Activated effector memory CD4-positive, alpha-beta T cell treated with anti-CD3 and anti-CD28 coated beads, Interleukin-2, amount 50 U/mL, for 16 hours (primary cell): ENCODE results near the gene ARHGEF35.
"Not testable (repeated sequence)": the region's sequence is repeated elsewhere in the genome, so short reads cannot be mapped to it uniquely, and the experiment has no call there.

Experiments used
- DNase-seq: peaks from one replicate; pipeline ENCODE4 v3.0.0-alpha.2; 2020

The ARHGEF35 gene

DNA sequence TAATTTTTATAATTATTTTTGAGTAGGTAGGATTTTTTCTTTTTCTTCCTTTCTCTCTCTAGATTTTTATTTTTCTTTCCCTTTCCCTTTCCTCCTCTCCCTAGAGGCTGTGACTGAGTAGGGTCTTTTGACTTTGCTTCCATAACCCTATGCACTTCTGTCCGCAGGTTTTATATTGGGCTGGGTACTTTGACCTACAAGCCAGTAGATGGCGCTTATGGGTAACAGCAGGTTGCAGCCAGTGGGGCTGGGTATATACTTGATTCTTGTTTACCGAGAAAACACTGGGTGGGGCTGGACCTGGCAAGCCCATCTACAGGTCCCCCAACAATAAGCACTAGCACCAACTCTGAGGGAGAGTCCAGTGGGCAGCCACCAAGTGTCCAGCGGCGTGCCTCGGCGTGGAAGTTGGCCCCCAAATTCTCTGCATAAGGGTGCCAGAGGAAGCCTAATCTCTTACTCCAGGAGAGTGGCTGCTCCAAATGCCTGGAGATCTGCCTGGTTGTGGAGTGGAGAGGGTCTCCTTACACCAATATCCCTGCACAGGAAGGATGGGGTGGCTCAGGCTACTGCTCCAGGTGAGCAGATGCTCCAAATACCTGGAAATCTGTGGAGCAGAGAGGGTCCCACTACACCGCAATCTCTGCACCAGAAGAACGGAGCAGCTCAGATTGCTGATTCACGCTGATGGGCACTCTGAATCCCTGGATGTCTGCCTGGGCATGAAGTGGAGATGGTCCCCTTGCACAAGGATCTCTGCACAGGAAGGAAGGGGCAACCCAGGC is 17.1 kb downstream of the ARHGEF35 start:
- peak; percentile 67 for DNase-seq

- no peak for DNase-seq
Observed at GRCh38 chr7:144174613-144175012, 21.0 kb downstream of the ARHGEF35 start.

GRCh38 chr7:144171594-144172350 is 23.9 kb downstream of the ARHGEF35 start:
- DNase-seq: not testable (repeated sequence)

DNA sequence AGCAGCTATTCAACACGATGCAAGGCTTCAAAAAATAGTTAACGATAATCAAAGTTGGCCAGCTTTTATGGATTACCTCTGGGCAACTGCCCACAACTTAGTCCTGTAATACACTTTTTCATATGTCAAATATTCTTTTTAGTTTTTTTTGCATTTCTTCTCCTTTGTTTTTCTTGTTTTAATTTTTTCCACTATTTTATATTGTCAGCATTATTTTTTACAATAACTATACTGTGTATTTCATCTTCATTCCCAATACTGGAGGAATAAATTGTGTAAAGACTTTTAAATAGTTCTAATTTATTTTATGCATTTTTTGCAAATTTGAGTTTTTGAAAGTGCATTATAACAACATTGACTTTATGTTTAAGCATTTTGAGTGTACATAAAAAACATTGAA is 30.8 kb downstream of the ARHGEF35 start:
- no peak for DNase-seq

GRCh38 chr7:144158861-144159260 is 36.8 kb downstream of the ARHGEF35 start:
- DNase-seq: no peak

DNA sequence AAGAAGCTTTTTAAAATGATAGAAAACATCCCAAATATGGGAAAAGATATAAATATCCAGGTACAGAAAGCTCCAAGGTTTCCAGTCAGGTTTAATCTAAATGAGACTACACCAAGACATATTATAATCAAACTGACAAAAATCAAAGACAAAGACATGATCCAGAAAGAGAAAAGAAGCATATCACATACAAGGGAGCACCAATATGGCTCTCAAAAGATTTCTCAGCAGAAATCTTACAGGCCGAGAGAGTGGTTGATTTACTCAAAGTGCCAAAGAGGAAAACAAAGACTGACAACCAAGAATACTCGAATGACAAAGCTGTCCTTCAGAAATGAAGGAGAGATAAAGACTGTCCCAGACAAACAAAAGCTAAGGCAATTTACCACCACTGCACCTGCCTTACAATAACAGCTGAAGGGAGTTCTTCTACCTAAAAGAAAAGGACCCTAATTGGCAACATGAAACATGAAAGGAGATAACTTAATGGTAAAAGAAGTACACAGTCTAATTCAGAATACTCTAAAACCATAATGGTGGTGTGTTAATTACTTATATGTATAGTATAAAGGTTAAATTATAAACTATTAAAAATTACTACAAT is 47.3 kb downstream of the ARHGEF35 start:
- DNase-seq: no peak

- no peak for DNase-seq
Observed at GRCh38 chr7:144144426-144144825, 51.2 kb downstream of the ARHGEF35 start.

DNA sequence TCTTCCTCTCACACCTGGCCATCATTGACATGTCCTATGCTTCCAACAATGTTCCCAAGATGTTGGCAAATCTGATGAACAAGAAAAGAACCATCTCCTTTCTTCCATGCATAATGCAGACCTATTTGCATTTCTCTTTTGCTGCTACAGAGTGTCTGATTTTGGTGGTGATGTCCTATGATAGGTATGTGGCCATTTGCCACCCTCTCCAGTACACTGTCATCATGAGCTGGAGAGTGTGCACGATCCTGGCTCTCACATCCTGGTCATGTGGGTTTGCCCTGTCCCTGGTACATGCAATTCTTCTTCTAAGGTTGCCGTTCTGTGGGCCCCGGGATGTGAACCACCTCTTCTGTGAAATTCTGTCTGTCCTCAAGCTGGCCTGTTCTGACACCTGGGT is 53.4 kb downstream of the ARHGEF35 start:
- DNase-seq: no peak

DNA sequence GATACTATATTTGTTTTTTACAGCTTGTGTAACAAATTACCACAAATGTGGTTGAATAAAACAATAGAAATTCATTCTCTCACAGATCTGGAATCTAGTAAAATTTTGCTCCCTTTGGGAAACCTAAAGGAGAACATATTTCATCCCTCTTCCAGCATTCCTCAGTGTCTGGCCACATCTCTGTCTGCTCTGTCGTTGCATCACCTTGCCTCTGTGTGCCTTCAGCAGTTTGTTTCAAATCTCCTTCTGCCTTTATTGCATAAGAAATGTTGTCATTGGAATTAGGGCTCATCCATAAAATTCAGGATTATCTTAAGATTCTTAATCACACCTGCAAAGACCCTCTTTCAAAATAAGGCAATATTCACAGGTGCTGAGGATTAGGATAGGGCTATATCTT is 58.1 kb downstream of the ARHGEF35 start:
- DNase-seq: no peak
